ENCODE measurements around the gene SDHAF2. TPM values are rescaled to one million over a fixed set of nuclear protein-coding genes. Genes with fewer than 3 reads are reported as not detected.

SDHAF2 gene
- total and polyA plus RNA-seq, 9 of the 15 experiments (the other 6 are each of a cell fraction or from before 2014, with no cell fraction given): 21.2 to 144 (median 40.4) TPM

GRCh38 chr11:61380884-61381283 is 49.0 kb upstream of the SDHAF2 start:
- no peaks in the 10 kb centered on the region for H3K9me1 ChIP-seq (ENCODE audit: control insufficient read depth, insufficient read depth, low read length)
- H3K36me3 ChIP-seq (ENCODE audit: control insufficient read depth, insufficient read depth, low read length): peaks cover 3% of the 10 kb centered on the region; the same call in 1 of the 3 replicates
- no peaks in the 10 kb centered on the region for H3K79me2 ChIP-seq (ENCODE audit: control insufficient read depth, insufficient read depth, low read length)
- no peaks in the 10 kb centered on the region for H3K27me3 ChIP-seq (ENCODE audit: control insufficient read depth in 2 of 2, insufficient read depth in 2 of 2, low read length in 2 of 2)
- H2AFZ ChIP-seq (ENCODE audit: low read depth, low read length): no peak overlapping the region
- in situ Hi-C loops (cut with MboI) (no loop called here), intact Hi-C loops (cut with micrococcal nuclease) (no loop called here)
- POLR2A ChIA-PET: interaction anchor here (0.7 to 1.1 kb wide), 3 partner anchors 13 to 19 kb away, joined by 3 to 4 read pairs (median 3); partner anchors contain the start of gene TMEM138
- no peak overlapping the region for H3K4me3 ChIP-seq
- H4K20me1 ChIP-seq (replicated peaks; ENCODE audit: control insufficient read depth, insufficient read depth, low read length): no peaks in the 10 kb centered on the region
- H3K27ac ChIP-seq (ENCODE audit: extremely low read depth, low read depth, low read length): no peak overlapping the region
- 95% methylated on average over 9 of the region's 9 CpGs for WGBS (ENCODE audit: insufficient coverage, low coverage, missing lambda C conversion rate)
- ATAC-seq: no peak
- H3K4me1 ChIP-seq (replicated peaks in 1 of 2; ENCODE audit: control insufficient read depth in 2 of 2, insufficient read depth in 2 of 2, low read length in 2 of 2): peaks cover 3 to 6% of the 10 kb centered on the region in 2 experiments; a peak in 2 of 5 replicates
- no peak for FAIRE-seq
- H3K4me2 ChIP-seq (ENCODE audit: insufficient read depth, low read length): no peak overlapping the region
- H3K9me3 ChIP-seq (replicated peaks; ENCODE audit: control insufficient read depth, insufficient read depth, low read depth, low read length): no peaks in the 10 kb centered on the region
- no peak for DNase-seq (ENCODE audit: extremely low read depth in 1 of 4, low spot score in 3 of 4)
- no TSS peak for BruUV-seq (replicated peaks)
- H3K9ac ChIP-seq (ENCODE audit: insufficient read depth in 1 of 2, low read depth in 2 of 2, low read length in 2 of 2): no peak overlapping the region
- CTCF ChIA-PET (ENCODE audit: low intra/inter-chr PET ratio): no interaction called here
- TF ChIP-seq TEAD4 (IDR thresholded peaks at IDR 0.05; ENCODE audit: low read length) (no peak), TEAD4 (CRISPR knock-in tag; IDR thresholded peaks at IDR 0.05; ENCODE audit: borderline replicate concordance) (no peak), NRF1 (conservative IDR thresholded peaks at IDR 0.05 in 1 of 2, IDR thresholded peaks at IDR 0.05 in 1 of 2) (no peak), SUPT5H (IDR thresholded peaks at IDR 0.05) (no peak), TAL1 (IDR thresholded peaks at IDR 0.05) (no peak), POLR2G (IDR thresholded peaks at IDR 0.05; ENCODE audit: low read depth, low read length) (no peak), E2F5 (CRISPR knock-in tag; IDR thresholded peaks at IDR 0.05) (no peak), FOXK1 (CRISPR knock-in tag; IDR thresholded peaks at IDR 0.05; ENCODE audit: borderline replicate concordance) (no peak), ZNF133 (CRISPR knock-in tag; IDR thresholded peaks at IDR 0.05) (no peak), NCOA1 (IDR thresholded peaks at IDR 0.05; ENCODE audit: low read depth) (no peak), SIN3A (IDR thresholded peaks at IDR 0.05; ENCODE audit: borderline replicate concordance in 2 of 2, control insufficient read depth in 1 of 2, low read depth in 2 of 2, low read length in 2 of 2) (no peak), FOXP1 (CRISPR knock-in tag; IDR thresholded peaks at IDR 0.05) (no peak)
- TF ChIP-seq, protein P1, sequence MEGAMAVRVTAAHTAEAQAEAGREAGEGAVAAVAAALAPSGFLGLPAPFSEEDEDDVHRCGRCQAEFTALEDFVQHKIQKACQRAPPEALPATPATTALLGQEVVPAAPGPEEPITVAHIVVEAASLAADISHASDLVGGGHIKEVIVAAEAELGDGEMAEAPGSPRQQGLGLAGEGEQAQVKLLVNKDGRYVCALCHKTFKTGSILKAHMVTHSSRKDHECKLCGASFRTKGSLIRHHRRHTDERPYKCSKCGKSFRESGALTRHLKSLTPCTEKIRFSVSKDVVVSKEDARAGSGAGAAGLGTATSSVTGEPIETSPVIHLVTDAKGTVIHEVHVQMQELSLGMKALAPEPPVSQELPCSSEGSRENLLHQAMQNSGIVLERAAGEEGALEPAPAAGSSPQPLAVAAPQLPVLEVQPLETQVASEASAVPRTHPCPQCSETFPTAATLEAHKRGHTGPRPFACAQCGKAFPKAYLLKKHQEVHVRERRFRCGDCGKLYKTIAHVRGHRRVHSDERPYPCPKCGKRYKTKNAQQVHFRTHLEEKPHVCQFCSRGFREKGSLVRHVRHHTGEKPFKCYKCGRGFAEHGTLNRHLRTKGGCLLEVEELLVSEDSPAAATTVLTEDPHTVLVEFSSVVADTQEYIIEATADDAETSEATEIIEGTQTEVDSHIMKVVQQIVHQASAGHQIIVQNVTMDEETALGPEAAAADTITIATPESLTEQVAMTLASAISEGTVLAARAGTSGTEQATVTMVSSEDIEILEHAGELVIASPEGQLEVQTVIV (CRISPR knock-in tag; IDR thresholded peaks at IDR 0.05; ENCODE audit: borderline replicate concordance): no peak
- TF ChIP-seq, protein P2, sequence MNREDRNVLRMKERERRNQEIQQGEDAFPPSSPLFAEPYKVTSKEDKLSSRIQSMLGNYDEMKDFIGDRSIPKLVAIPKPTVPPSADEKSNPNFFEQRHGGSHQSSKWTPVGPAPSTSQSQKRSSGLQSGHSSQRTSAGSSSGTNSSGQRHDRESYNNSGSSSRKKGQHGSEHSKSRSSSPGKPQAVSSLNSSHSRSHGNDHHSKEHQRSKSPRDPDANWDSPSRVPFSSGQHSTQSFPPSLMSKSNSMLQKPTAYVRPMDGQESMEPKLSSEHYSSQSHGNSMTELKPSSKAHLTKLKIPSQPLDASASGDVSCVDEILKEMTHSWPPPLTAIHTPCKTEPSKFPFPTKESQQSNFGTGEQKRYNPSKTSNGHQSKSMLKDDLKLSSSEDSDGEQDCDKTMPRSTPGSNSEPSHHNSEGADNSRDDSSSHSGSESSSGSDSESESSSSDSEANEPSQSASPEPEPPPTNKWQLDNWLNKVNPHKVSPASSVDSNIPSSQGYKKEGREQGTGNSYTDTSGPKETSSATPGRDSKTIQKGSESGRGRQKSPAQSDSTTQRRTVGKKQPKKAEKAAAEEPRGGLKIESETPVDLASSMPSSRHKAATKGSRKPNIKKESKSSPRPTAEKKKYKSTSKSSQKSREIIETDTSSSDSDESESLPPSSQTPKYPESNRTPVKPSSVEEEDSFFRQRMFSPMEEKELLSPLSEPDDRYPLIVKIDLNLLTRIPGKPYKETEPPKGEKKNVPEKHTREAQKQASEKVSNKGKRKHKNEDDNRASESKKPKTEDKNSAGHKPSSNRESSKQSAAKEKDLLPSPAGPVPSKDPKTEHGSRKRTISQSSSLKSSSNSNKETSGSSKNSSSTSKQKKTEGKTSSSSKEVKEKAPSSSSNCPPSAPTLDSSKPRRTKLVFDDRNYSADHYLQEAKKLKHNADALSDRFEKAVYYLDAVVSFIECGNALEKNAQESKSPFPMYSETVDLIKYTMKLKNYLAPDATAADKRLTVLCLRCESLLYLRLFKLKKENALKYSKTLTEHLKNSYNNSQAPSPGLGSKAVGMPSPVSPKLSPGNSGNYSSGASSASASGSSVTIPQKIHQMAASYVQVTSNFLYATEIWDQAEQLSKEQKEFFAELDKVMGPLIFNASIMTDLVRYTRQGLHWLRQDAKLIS (CRISPR knock-in tag; IDR thresholded peaks at IDR 0.05): no peak
- TF ChIP-seq, protein P3, sequence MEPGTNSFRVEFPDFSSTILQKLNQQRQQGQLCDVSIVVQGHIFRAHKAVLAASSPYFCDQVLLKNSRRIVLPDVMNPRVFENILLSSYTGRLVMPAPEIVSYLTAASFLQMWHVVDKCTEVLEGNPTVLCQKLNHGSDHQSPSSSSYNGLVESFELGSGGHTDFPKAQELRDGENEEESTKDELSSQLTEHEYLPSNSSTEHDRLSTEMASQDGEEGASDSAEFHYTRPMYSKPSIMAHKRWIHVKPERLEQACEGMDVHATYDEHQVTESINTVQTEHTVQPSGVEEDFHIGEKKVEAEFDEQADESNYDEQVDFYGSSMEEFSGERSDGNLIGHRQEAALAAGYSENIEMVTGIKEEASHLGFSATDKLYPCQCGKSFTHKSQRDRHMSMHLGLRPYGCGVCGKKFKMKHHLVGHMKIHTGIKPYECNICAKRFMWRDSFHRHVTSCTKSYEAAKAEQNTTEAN (CRISPR knock-in tag; IDR thresholded peaks at IDR 0.05): no peak
